Middle frontal gyrus (tissue), 1 donor: Measurements from ENCODE around the gene IGIP.

Source experiments
- DNase-seq: peaks from one replicate; pipeline ENCODE4 v3.0.0-alpha.2; 2015; ENCODE audit warnings: low spot score; ENCODE audit errors: extremely low spot score

The IGIP gene

GRCh38 chr5:140162781-140163180, 37.0 kb downstream of the IGIP start:
- DNase-seq: no peak

- no peak for DNase-seq
These were observed 39.6 kb downstream of the IGIP start for GRCh38 chr5:140165101-140165922.

GRCh38 chr5:140165923-140166270, 40.2 kb downstream of the IGIP start:
- DNase-seq: no peak

- DNase-seq: peak; percentile 38
These were observed 41.2 kb downstream of the IGIP start for GRCh38 chr5:140166911-140167310.

- DNase-seq: no peak
These were observed 42.6 kb downstream of the IGIP start for GRCh38 chr5:140168371-140168770.

- DNase-seq: no peak
These were observed 43.7 kb downstream of the IGIP start for GRCh38 chr5:140169410-140169809.

- DNase-seq: no peak
These were observed 46.7 kb downstream of the IGIP start for GRCh38 chr5:140172483-140172882.

- no peak for DNase-seq
These were observed 48.3 kb downstream of the IGIP start for GRCh38 chr5:140174014-140174413.

GRCh38 chr5:140174465-140175366, 49.0 kb downstream of the IGIP start, which contains the start of gene CYSTM1:
TSS of gene CYSTM1 (plus strand) at chr5:140175188. CDS start at chr5:140194466, 19,278 bp downstream.
- DNase-seq: peak; percentile 91

GRCh38 chr5:140175367-140176030, 49.8 kb downstream of the IGIP start:
- DNase-seq: no peak

GRCh38 chr5:140176031-140176387, 50.3 kb downstream of the IGIP start:
- DNase-seq: no peak

- no peak for DNase-seq
These were observed 52.3 kb downstream of the IGIP start for GRCh38 chr5:140178086-140178410.

GRCh38 chr5:140178482-140179116, 52.9 kb downstream of the IGIP start:
- no peak for DNase-seq
